NOMO-1 treated with DMSO at 0.1 percent for 48 hours (cell line): ENCODE data around the gene ADAD1.

ENCODE experiments used
- DNase-seq: peaks from one replicate; lab custom pipeline; 2025; ENCODE audit not compliant: unreplicated experiment; lab: John Stamatoyannopoulos, UW

Gene ADAD1

GRCh38 chr4:122453384-122453995 lies 74.7 kb downstream of the ADAD1 start:
- peak; percentile 11 for DNase-seq

GRCh38 chr4:122456231-122457116 lies 77.7 kb downstream of the ADAD1 start, which contains the start of gene IL2:
Gene IL2 (minus strand): TSS chr4:122456725. CDS start chr4:122456440, 285 bp downstream.
- no peak for DNase-seq

DNA sequence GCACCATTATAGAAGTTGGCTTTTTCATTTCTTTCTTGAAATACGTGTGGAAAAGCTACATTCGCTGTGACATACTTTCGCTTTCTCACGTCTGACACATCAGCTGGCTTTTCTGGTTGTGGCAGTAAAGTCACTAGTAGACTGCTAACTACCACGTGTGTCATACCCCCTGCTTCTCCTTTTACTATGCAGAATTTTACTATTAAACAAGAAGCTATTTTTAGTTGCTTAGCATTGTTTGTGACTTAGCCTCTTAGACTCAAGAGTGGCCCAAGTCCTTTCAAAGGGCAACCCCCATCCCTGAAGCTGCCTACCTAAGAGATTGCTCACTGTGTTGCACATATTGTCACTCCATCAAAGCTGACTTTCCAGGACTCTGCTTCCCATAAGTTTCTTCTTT lies 79.8 kb downstream of the ADAD1 start:
- DNase-seq, result peak; percentile 85

DNA sequence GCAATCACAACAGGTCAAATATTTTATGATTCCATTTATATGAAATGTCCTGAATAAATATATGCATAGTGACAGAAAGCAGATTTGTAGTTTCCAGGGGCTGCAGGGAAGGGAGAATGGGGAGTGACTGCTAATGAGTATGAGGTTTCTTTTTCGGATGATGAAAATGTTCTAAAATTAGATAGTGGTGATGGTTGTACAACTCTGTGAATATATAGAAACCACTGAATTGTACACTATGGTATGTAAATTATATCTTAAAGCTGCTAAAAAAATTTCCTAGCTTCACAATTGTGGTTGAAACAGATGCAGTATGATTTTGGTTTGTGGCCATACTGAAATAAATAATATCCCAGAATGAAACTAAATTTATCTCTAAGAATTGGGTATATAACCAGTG lies 90.6 kb downstream of the ADAD1 start:
- DNase-seq, result no peak

- DNase-seq, result no peak
Measured at GRCh38 chr4:122475233-122475632, 96.4 kb downstream of the ADAD1 start.

GRCh38 chr4:122476126-122476525 lies 97.3 kb downstream of the ADAD1 start:
- no peak for DNase-seq

DNA sequence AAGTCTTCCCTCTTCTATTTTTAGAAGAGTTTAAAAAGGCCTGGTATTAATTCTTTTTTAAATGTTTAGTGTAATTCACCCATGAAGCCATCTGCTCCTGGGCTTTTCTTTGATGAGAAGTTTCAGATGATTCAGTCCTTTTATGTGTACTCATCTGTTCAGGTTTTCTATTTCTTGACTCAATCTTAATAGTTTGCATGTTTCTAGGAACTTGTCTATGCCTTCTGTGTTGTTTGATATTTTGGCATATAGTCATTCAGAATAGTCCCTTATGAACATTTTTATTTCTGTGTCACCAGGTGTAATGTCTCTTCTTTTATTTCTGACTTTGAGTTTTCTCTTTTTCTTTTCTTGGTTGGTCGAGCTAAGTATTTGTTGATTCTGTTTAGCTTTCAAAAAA lies 97.9 kb downstream of the ADAD1 start:
- no peak for DNase-seq
